ENCODE measurements around the gene TIFAB.

DNA sequence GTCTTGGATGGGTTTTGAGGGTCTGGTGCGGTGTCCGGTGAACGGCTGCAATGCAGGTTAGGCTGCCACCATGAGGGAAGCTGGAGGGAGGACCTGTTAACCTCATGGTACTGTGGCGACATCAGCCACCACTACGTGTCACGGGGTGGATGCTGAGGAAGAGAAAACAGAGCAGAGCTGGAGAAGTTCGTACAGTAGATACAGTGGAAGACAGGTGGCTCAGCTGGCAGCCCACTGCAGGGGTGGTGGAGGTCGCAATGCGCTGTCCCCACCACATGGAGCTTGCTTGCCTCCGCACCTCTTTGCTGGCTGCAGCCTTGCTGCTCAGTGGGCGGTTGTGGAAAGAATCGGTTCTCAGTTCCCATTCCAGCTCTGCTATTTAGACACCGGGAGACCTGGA, 7.8 kb downstream of the TIFAB start:
- TF ChIP-seq, protein P1, sequence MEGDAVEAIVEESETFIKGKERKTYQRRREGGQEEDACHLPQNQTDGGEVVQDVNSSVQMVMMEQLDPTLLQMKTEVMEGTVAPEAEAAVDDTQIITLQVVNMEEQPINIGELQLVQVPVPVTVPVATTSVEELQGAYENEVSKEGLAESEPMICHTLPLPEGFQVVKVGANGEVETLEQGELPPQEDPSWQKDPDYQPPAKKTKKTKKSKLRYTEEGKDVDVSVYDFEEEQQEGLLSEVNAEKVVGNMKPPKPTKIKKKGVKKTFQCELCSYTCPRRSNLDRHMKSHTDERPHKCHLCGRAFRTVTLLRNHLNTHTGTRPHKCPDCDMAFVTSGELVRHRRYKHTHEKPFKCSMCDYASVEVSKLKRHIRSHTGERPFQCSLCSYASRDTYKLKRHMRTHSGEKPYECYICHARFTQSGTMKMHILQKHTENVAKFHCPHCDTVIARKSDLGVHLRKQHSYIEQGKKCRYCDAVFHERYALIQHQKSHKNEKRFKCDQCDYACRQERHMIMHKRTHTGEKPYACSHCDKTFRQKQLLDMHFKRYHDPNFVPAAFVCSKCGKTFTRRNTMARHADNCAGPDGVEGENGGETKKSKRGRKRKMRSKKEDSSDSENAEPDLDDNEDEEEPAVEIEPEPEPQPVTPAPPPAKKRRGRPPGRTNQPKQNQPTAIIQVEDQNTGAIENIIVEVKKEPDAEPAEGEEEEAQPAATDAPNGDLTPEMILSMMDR (IDR thresholded peaks at IDR 0.05; ENCODE audit: poor library complexity, severe bottlenecking), result no peak
- no peak for TF ChIP-seq POLR2AphosphoS5 (IDR thresholded peaks at IDR 0.05)
- no peak for TF ChIP-seq EZH2 (IDR thresholded peaks at IDR 0.05; ENCODE audit: borderline replicate concordance, insufficient read depth, low read length, poor library complexity, severe bottlenecking)

Data from neural cell (in vitro differentiated cells).